ENCODE data around the gene ZNF829.

ZNF829 gene

GRCh38 chr19:36918090-36918489 is 2.0 kb upstream of the ZNF829 start:
- no peak for TF ChIP-seq CTCF (IDR thresholded peaks at IDR 0.05; ENCODE audit: insufficient read depth, missing control alignments)
- FAIRE-seq (no peak), DNase-seq (ENCODE audit: insufficient read length, low spot score) (no peak)

- FAIRE-seq, result no peak
- no peak for TF ChIP-seq CTCF (IDR thresholded peaks at IDR 0.05; ENCODE audit: insufficient read depth, missing control alignments)
- no peak for DNase-seq (ENCODE audit: insufficient read length, low spot score)
Observed at GRCh38 chr19:36916991-36917390, 900 bp upstream of the ZNF829 start.

GRCh38 chr19:36898422-36898821 is 17.7 kb downstream of the ZNF829 start:
- TF ChIP-seq CTCF (IDR thresholded peaks at IDR 0.05; ENCODE audit: insufficient read depth, missing control alignments), result no peak
- DNase-seq (ENCODE audit: insufficient read length, low spot score) (no peak), FAIRE-seq (no peak)

- no peak for FAIRE-seq
- TF ChIP-seq CTCF (IDR thresholded peaks at IDR 0.05; ENCODE audit: insufficient read depth, missing control alignments), result no peak
- no peak for DNase-seq (ENCODE audit: insufficient read length, low spot score)
Observed at GRCh38 chr19:36894849-36895383, 21.2 kb downstream of the ZNF829 start.

- FAIRE-seq (no peak), DNase-seq (ENCODE audit: insufficient read length, low spot score) (no peak)
- no peak for TF ChIP-seq CTCF (IDR thresholded peaks at IDR 0.05; ENCODE audit: insufficient read depth, missing control alignments)
Observed at GRCh38 chr19:36891768-36892357, 24.2 kb downstream of the ZNF829 start.

- FAIRE-seq, result no peak
- TF ChIP-seq CTCF (IDR thresholded peaks at IDR 0.05; ENCODE audit: insufficient read depth, missing control alignments), result no peak
- DNase-seq (ENCODE audit: insufficient read length, low spot score), result no peak
Observed at GRCh38 chr19:36876993-36877938, 38.8 kb downstream of the ZNF829 start.

Measured in D721Med (cell line).